Upper lobe of left lung (tissue), 4 donors: ENCODE measurements around the gene KCNE4.

ENCODE experiments used
- POLR2A ChIP-seq, 4 donors: fragments of 450-650 bp; IDR thresholded peaks; one replicate each; pipeline ENCODE4 v1.5.1; 2016 to 2017; ENCODE audit warnings: antibody characterized with exemption in 4 of 4, mild to moderate bottlenecking in 2 of 4
- TF ChIP-seq, protein P1 (sequence below), 6 experiments: fragments of 450-650 bp in 4 of 6; fragments of 200-600 bp in 2 of 6; sonication (generic) in 2 of 6; IDR thresholded peaks; one replicate each; pipeline ENCODE4 v1.5.1; 2016 to 2019; ENCODE audit warnings: antibody characterized with exemption in 6 of 6

DNA sequence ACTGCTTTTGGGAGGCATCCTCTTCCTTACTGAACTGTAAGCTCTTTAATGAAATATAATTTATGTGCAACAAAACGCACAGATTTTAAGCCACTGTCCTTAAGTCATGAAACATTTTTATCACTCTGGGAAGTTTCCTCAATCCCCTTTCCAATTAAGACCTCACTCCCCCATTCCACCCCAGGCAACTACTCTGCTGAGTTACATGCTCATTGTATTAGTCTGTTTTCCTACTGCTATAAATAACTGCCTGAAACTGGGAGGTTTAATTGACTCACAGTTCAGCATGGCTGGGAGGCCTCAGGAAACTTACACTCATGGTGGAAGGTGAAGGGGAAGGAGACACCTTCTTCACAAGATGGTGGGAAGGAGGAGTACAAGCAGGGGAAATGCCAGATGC lies 46.5 kb upstream of the KCNE4 start:
- TF ChIP-seq, protein P1, sequence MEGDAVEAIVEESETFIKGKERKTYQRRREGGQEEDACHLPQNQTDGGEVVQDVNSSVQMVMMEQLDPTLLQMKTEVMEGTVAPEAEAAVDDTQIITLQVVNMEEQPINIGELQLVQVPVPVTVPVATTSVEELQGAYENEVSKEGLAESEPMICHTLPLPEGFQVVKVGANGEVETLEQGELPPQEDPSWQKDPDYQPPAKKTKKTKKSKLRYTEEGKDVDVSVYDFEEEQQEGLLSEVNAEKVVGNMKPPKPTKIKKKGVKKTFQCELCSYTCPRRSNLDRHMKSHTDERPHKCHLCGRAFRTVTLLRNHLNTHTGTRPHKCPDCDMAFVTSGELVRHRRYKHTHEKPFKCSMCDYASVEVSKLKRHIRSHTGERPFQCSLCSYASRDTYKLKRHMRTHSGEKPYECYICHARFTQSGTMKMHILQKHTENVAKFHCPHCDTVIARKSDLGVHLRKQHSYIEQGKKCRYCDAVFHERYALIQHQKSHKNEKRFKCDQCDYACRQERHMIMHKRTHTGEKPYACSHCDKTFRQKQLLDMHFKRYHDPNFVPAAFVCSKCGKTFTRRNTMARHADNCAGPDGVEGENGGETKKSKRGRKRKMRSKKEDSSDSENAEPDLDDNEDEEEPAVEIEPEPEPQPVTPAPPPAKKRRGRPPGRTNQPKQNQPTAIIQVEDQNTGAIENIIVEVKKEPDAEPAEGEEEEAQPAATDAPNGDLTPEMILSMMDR (IDR thresholded peaks at IDR 0.05) = no peak
- TF ChIP-seq POLR2A (IDR thresholded peaks at IDR 0.05) = no peak
